GM12864 (cell line): ENCODE data around the gene UBE3B.

Experiments
- DNase-seq: peaks from one replicate; pipeline ENCODE4 v3.0.0-alpha.2; 2011; ENCODE audit warnings: low read depth
- H3K4me3 ChIP-seq: 2 replicates; pipeline ENCODE4 v1.5.1; 2011; ENCODE audit warnings: mild to moderate bottlenecking, low read depth, low read length, control low read depth
- CTCF ChIP-seq: IDR thresholded peaks from 2 replicates; pipeline ENCODE4 v1.5.1; 2011; ENCODE audit warnings: low read depth, mild to moderate bottlenecking, moderate library complexity, low read length, control low read depth, inconsistent platforms; ENCODE audit errors: missing control alignments

UBE3B gene

GRCh38 chr12:109535231-109535862 lies 57.9 kb downstream of the UBE3B start:
- no peak overlapping the region for H3K4me3 ChIP-seq
- no peak for DNase-seq
- no peak for TF ChIP-seq CTCF

GRCh38 chr12:109535863-109536250 lies 58.4 kb downstream of the UBE3B start:
- no peak for TF ChIP-seq CTCF
- DNase-seq = no peak
- no peak overlapping the region for H3K4me3 ChIP-seq

GRCh38 chr12:109537136-109537535 lies 59.7 kb downstream of the UBE3B start:
- no peak overlapping the region for H3K4me3 ChIP-seq
- TF ChIP-seq CTCF = no peak
- DNase-seq = no peak

GRCh38 chr12:109538191-109538863 lies 60.9 kb downstream of the UBE3B start:
- DNase-seq = no peak
- no peak overlapping the region for H3K4me3 ChIP-seq
- TF ChIP-seq CTCF = no peak

GRCh38 chr12:109539508-109539907 lies 62.1 kb downstream of the UBE3B start:
- no peak for TF ChIP-seq CTCF
- H3K4me3 ChIP-seq = no peak overlapping the region
- DNase-seq = no peak

- no peak for TF ChIP-seq CTCF
Measured at GRCh38 chr12:109540526-109541412, 63.3 kb downstream of the UBE3B start.

More at GRCh38 chr12:109540526-109541412, 63.3 kb downstream of the UBE3B start:
- H3K4me3 ChIP-seq = no peak overlapping the region
- DNase-seq = no peak
